GM12864 (cell line): ENCODE measurements around the gene LRP5.

Experiments
- DNase-seq: peaks from one replicate; pipeline ENCODE4 v3.0.0-alpha.2; 2011; ENCODE audit warnings: low read depth
- H3K4me3 ChIP-seq: 2 replicates; pipeline ENCODE4 v1.5.1; 2011; ENCODE audit warnings: mild to moderate bottlenecking, low read depth, low read length, control low read depth
- TF ChIP-seq, protein P1 (sequence below): IDR thresholded peaks from 2 replicates; pipeline ENCODE4 v1.5.1; 2011; ENCODE audit warnings: low read depth, mild to moderate bottlenecking, moderate library complexity, low read length, control low read depth, inconsistent platforms; ENCODE audit errors: missing control alignments

LRP5 gene

DNA sequence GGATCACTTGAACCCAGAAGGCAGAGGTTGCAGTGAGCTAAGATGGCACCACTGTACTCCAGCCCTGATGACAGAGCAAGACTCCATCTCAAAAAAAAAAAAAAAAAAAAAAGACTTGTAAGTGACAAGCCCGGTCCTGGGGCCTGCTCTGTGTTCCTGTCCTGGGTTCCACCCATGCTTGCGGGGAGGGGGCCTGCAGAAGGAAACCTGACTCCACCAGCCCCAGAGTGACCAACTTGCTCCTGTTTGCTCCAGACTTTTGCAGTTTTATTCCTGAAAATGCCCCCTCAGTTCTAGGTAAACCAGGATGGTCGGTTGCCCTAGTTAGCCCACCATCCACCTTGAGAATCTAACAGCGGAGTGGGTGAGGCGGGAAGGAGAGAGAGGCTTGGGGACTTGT, 10.1 kb upstream of the LRP5 start:
- no peak overlapping the region for H3K4me3 ChIP-seq
- no peak for DNase-seq
- TF ChIP-seq, protein P1, sequence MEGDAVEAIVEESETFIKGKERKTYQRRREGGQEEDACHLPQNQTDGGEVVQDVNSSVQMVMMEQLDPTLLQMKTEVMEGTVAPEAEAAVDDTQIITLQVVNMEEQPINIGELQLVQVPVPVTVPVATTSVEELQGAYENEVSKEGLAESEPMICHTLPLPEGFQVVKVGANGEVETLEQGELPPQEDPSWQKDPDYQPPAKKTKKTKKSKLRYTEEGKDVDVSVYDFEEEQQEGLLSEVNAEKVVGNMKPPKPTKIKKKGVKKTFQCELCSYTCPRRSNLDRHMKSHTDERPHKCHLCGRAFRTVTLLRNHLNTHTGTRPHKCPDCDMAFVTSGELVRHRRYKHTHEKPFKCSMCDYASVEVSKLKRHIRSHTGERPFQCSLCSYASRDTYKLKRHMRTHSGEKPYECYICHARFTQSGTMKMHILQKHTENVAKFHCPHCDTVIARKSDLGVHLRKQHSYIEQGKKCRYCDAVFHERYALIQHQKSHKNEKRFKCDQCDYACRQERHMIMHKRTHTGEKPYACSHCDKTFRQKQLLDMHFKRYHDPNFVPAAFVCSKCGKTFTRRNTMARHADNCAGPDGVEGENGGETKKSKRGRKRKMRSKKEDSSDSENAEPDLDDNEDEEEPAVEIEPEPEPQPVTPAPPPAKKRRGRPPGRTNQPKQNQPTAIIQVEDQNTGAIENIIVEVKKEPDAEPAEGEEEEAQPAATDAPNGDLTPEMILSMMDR: no peak

DNA sequence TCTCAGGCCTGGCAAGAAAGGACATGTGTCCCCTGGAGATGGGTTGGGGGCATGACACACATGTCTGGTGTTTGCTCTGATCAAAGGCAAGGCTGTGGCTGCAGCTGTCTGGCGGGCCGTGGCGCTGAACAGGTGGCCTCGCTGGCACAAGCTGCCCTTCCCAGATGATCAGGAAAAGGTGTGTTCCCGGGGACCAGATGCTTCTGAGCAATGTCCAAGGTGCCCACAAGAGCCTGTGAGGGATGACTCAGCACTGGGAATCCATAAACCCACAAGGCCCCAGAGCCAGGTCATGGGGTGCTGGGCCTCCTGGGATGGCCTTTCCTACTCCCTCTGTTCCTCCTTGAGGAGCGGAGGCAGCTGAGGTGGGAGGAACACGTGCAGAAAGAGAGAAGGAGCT, 9.7 kb upstream of the LRP5 start:
- DNase-seq: no peak
- TF ChIP-seq, protein P1: no peak
- no peak overlapping the region for H3K4me3 ChIP-seq

DNA sequence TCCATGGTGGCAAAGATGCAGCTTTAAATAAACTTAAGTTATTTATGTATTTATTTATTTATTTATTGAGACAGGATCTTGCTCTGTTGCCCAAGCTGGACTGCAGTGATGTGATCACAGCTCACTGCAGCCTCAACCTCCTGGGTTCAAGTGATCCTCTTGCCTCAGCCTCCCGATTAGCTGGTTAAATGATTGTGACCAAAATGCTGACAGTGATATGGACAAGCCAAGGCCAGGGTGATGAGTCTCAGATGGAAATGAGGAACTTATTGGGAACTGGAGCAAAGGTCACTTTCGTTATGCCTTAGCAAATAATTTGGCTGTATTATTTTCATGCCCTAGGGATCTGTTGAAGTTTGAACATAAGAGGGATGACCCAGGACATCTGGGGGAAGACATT, 9.3 kb upstream of the LRP5 start:
- H3K4me3 ChIP-seq: no peak overlapping the region

DNA sequence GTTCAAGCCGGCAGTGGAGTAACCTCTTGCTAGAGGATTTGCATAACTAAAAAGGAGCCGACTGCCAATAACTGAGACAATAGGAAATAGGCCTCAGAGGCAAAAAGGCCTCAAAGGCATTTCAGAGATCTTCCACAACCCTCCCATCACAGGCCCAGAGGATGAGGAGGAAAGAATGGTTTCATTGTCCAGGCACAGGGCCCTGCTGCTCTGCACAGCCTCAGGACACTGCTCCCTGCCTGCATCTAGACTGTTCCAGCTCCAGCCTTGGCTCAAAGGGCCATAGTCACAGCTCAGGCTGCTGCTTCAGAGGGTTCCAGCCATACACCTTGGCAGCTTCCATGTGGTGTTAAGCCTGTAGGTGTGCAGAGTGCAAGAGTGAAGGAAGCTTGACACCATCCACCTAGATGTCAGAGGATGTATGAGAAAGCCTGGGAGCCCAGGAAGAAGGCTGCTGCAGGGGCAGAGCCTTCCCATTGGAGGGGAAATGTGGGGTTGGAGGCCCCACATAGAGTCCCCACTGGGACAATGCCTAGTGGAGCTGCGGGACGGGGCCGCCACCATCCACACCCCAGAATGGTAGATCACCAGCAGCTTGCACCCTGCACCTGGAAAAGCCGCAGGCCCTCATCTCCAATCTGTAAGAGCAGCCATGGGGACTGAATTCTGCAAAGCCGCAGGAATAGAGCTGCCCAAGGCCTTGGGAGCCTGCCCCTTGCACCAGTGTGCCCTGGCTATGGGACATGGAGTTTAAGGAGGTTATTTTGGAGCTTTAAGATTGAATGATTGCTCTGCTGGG, 8.2 kb upstream of the LRP5 start:
- DNase-seq: no peak
- TF ChIP-seq, protein P1: no peak
- no peak overlapping the region for H3K4me3 ChIP-seq

More for the DNA sequence above, 9.3 kb upstream of the LRP5 start:
- no peak for DNase-seq
- TF ChIP-seq, protein P1: no peak

DNA sequence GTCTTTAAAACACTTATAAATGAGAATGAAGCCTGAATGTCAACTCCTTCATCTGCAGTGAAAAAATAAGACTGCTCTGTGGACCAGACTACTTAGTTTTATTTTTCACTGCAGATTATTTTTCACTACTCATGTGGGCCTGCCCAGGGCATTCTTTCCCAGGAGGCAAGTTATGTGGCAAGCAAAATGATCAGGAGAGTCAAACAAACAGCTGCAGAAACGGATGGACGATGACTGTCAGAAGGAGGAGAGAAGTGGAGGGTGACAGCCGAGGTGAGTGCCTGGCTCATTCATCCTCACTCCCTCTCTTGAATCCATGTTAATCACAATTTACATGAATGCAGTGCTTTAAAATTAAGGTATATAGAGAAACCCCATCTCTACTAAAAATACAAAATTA, 5.8 kb upstream of the LRP5 start:
- TF ChIP-seq, protein P1: no peak
- no peak overlapping the region for H3K4me3 ChIP-seq
- DNase-seq: no peak

DNA sequence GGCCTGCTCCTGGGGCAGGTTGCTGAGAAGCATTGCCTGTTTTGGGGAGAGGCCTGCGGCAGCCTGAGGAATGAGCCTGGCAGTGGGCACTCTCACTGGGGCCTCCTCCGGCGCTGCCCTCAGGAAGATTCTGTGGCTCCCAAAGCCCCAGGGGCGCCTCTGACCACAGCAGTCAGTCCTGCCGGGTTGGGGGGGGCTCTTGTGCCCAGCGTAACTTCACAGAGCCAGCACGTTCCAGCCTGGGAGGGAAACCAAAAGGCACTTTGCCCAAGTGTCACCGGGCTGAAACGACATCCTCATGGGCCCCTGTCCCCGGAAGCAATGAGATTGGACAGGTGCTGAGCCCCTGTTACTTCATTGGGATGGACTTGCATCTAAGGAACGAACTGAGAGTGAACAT, 4.3 kb upstream of the LRP5 start:
- no peak for DNase-seq
- TF ChIP-seq, protein P1: no peak
- no peak overlapping the region for H3K4me3 ChIP-seq

DNA sequence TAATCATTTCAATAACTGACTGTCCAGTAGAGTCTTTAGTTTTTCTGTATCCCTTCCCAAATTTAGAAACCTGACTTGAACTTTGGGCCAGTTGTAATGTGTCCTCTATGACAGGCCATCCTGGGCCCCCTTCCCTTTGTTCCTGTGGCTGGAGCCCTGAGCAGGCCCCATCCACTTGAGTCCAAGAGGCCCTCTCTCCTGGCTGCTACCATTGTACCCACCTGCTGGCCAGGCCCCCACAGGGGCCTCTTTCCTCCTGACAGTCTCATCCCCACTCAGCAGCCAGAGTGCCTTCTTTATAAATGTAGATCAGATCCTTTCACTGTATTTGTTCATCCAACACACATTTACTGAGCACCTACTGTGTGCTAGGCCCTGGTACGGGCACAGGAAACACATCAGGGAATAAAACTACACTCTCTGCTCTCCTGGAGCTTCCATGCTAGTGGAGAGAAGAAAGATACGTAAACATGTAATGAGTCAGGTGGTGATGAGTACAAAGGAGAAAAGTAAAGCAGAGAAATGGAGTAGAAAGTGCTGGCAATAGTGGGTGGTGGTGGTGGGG, 2.7 kb upstream of the LRP5 start:
- no peak overlapping the region for H3K4me3 ChIP-seq
- DNase-seq: no peak
- TF ChIP-seq, protein P1: no peak
